H1 (cell line): ENCODE results near the gene CALD1. TPM values are rescaled to one million over a fixed set of nuclear protein-coding genes. Genes with fewer than 3 reads are reported as not detected.
A peak's percentile ranks its signal among the peaks of the same experiment; 100 is the strongest.

Source experiments
- CTCF ChIA-PET: fragments of 300-600 bp; sonication (Branson Sonifier 250); formaldehyde crosslinking; loops from one replicate; lab custom pipeline; 2021; ENCODE audit not compliant: partially characterized antibody; lab: Charles Lee
- POLR2A ChIA-PET: fragments of 300-600 bp; sonication (Branson Sonifier 250); formaldehyde crosslinking; loops from one replicate; lab custom pipeline; 2021; ENCODE audit warnings: inconsistent platforms; ENCODE audit not compliant: partially characterized antibody; lab: Charles Lee
- DNase-seq, 2 experiments: peaks; one replicate each; pipeline versions ENCODE4 v3.0.0 to v3.0.0-alpha.2; 2010 to 2022; ENCODE audit warnings: low spot score in 2 of 2, low read depth in 1 of 2, mixed read lengths in 1 of 2
- FAIRE-seq: peaks from 2 replicates; lab custom pipeline; 2011; peaks lifted over from hg19 to GRCh38; lab: Jason Lieb, UNC
- H2AFZ ChIP-seq: 2 replicates; pipeline ENCODE4 v1.8.1; 2012; ENCODE audit warnings: low read length, inconsistent platforms
- H2AK5ac ChIP-seq: 2 replicates; pipeline ENCODE4 v1.6.1; 2013; ENCODE audit warnings: low read depth, low read length
- H2BK120ac ChIP-seq: replicated peaks from 2 replicates; pipeline ENCODE3; 2013; ENCODE audit warnings: low read depth, low read length, inconsistent platforms
- H2BK12ac ChIP-seq: 2 replicates; pipeline ENCODE4 v1.6.1; 2013; ENCODE audit warnings: low read depth, low read length
- H2BK15ac ChIP-seq: 2 replicates; pipeline ENCODE4 v1.6.1; 2013; ENCODE audit warnings: low read length
- H2BK20ac ChIP-seq: 2 replicates; pipeline ENCODE4 v1.6.1; 2013; ENCODE audit warnings: low read length
- H2BK5ac ChIP-seq: 2 replicates; pipeline ENCODE4 v1.6.1; 2013; ENCODE audit warnings: low read depth, low read length
- H3K14ac ChIP-seq: 2 replicates; pipeline ENCODE4 v1.6.1; 2013; ENCODE audit warnings: inconsistent platforms; ENCODE audit not compliant: insufficient read length
- H3K18ac ChIP-seq: 2 replicates; pipeline ENCODE4 v1.6.1; 2013; ENCODE audit warnings: low read length; ENCODE audit errors: extremely low read depth
- H3K23ac ChIP-seq: 2 replicates; pipeline ENCODE4 v1.6.1; 2013; ENCODE audit warnings: inconsistent platforms; ENCODE audit not compliant: insufficient read length
- H3K23me2 ChIP-seq: 2 replicates; pipeline ENCODE4 v1.6.1; 2013; ENCODE audit warnings: low read depth, low read length
- H3K27ac ChIP-seq: 2 replicates; pipeline ENCODE4 v1.6.1; 2011; ENCODE audit warnings: low read depth, low read length, inconsistent platforms
- H3K27me3 ChIP-seq, 4 experiments: replicated peaks in 1 of 4; 1 replicate in 1 of 4; 2 replicates in 3 of 4; pipeline versions ENCODE4 v1.6.1 to v1.8.1; 2011 to 2013; ENCODE audit warnings: low read length in 3 of 4, mild to moderate bottlenecking in 3 of 4, inconsistent platforms in 2 of 4, mixed read lengths in 2 of 4, moderate library complexity in 1 of 4; ENCODE audit not compliant: control insufficient read depth in 3 of 4, insufficient read depth in 3 of 4; ENCODE audit errors: extremely low read depth in 1 of 4
- H3K36me3 ChIP-seq, 4 experiments: 2 replicates each; pipeline versions ENCODE4 v1.6.1 to v1.8.1; 2011 to 2013; ENCODE audit warnings: mild to moderate bottlenecking in 4 of 4, low read length in 3 of 4, moderate library complexity in 2 of 4, control low read depth in 1 of 4, inconsistent platforms in 1 of 4; ENCODE audit not compliant: insufficient read depth in 4 of 4, control insufficient read depth in 2 of 4
- H3K4ac ChIP-seq: replicated peaks from 2 replicates; pipeline ENCODE3; 2013; ENCODE audit warnings: low read length, low read depth, mixed read lengths, inconsistent platforms; ENCODE audit not compliant: insufficient read length
- H3K4me1 ChIP-seq, 4 experiments: replicated peaks in 1 of 4; 1 replicate in 1 of 4; 2 replicates in 3 of 4; pipeline versions ENCODE4 v1.6.1 to v1.8.1; 2011 to 2013; ENCODE audit warnings: low read length in 3 of 4, inconsistent platforms in 2 of 4, mixed read lengths in 1 of 4; ENCODE audit not compliant: insufficient read depth in 4 of 4, control insufficient read depth in 3 of 4
- H3K4me2 ChIP-seq, 2 experiments: 2 replicates each; pipeline versions ENCODE4 v1.6.1 to v1.8.1; 2011 to 2013; ENCODE audit warnings: low read depth in 2 of 2, low read length in 2 of 2, control low read depth in 1 of 2, inconsistent platforms in 1 of 2, mild to moderate bottlenecking in 1 of 2; ENCODE audit not compliant: insufficient read depth in 1 of 2
- H3K4me3 ChIP-seq, 4 experiments: fragments of 200-600, 300-600 bp in 1 of 4; sonication (generic), shearing (Covaris generic), sonication (Bioruptor Twin) in 1 of 4; 2 replicates each; pipeline versions ENCODE4 v1.5.1 to v1.8.1; 2011 to 2016; ENCODE audit warnings: low read length in 4 of 4, low read depth in 3 of 4, control low read depth in 2 of 4, inconsistent platforms in 2 of 4, mild to moderate bottlenecking in 2 of 4, mixed read lengths in 1 of 4, moderate library complexity in 1 of 4; ENCODE audit not compliant: insufficient read depth in 2 of 4; ENCODE audit errors: extremely low read depth in 1 of 4
- H3K56ac ChIP-seq: replicated peaks from 2 replicates; pipeline ENCODE3; 2013; ENCODE audit warnings: low read depth, mild to moderate bottlenecking, mixed read lengths, low read length, inconsistent platforms; ENCODE audit not compliant: insufficient read length
- H3K79me1 ChIP-seq: 2 replicates; pipeline ENCODE4 v1.6.1; 2013; ENCODE audit warnings: low read depth, low read length, control low read depth
- H3K79me2 ChIP-seq, 2 experiments: 2 replicates each; pipeline versions ENCODE4 v1.6.1 to v1.8.1; 2012 to 2013; ENCODE audit warnings: low read length in 2 of 2, mild to moderate bottlenecking in 2 of 2, inconsistent platforms in 1 of 2; ENCODE audit not compliant: insufficient read depth in 2 of 2, control insufficient read depth in 1 of 2
- H3K9ac ChIP-seq, 4 experiments: replicated peaks in 1 of 4; 1 replicate in 1 of 4; 2 replicates in 3 of 4; pipeline versions ENCODE4 v1.6.1 to v1.8.1; 2011 to 2013; ENCODE audit warnings: low read depth in 3 of 4, low read length in 3 of 4, control low read depth in 2 of 4, mild to moderate bottlenecking in 2 of 4, moderate library complexity in 2 of 4, inconsistent platforms in 1 of 4; ENCODE audit errors: extremely low read depth in 1 of 4
- H3K9me3 ChIP-seq, 2 experiments: 2 replicates each; pipeline versions ENCODE4 v1.6.1 to v1.8.1; 2012 to 2013; ENCODE audit warnings: mild to moderate bottlenecking in 2 of 2, moderate library complexity in 2 of 2, control low read depth in 1 of 2, inconsistent platforms in 1 of 2, low read depth in 1 of 2, low read length in 1 of 2, mixed read lengths in 1 of 2; ENCODE audit not compliant: insufficient read depth in 2 of 2
- H4K20me1 ChIP-seq, 2 experiments: replicated peaks in 1 of 2; 2 replicates each; pipeline versions ENCODE3 to v1.8.1; 2011 to 2013; ENCODE audit warnings: inconsistent platforms in 2 of 2, low read length in 2 of 2, mild to moderate bottlenecking in 1 of 2; ENCODE audit not compliant: insufficient read depth in 2 of 2, control insufficient read depth in 1 of 2
- H4K5ac ChIP-seq: 2 replicates; pipeline ENCODE4 v1.6.1; 2013; ENCODE audit warnings: low read length, low read depth, mixed read lengths, inconsistent platforms; ENCODE audit not compliant: insufficient read length
- H4K8ac ChIP-seq: 2 replicates; pipeline ENCODE4 v1.8.0; 2013; ENCODE audit warnings: mild to moderate bottlenecking, moderate library complexity, low read length, inconsistent platforms; ENCODE audit not compliant: insufficient read depth; ENCODE audit errors: extremely low read depth
- H4K91ac ChIP-seq: replicated peaks from 2 replicates; pipeline ENCODE3; 2013; ENCODE audit warnings: low read length, mixed read lengths, inconsistent platforms; ENCODE audit not compliant: insufficient read length
- BCL11A ChIP-seq, 2 experiments: IDR thresholded peaks; one replicate each; pipeline ENCODE4 v1.6.1; 2011; ENCODE audit warnings: low read depth in 2 of 2, low read length in 2 of 2, mild to moderate bottlenecking in 2 of 2
- CREB1 ChIP-seq: IDR thresholded peaks from 2 replicates; pipeline ENCODE4 v1.6.1; 2012; ENCODE audit warnings: inconsistent platforms
- CTBP2 ChIP-seq: IDR thresholded peaks from 2 replicates; pipeline ENCODE4 v1.7.0; 2011; ENCODE audit warnings: borderline replicate concordance, mild to moderate bottlenecking, moderate library complexity, mixed read lengths, low read length; ENCODE audit not compliant: insufficient read depth, insufficient read length
- CTCF ChIP-seq, 3 experiments: IDR thresholded peaks; 1 replicate in 2 of 3; 2 replicates in 1 of 3; pipeline versions ENCODE4 v1.5.1 to v1.6.1; 2011; ENCODE audit warnings: low read length in 3 of 3, mild to moderate bottlenecking in 3 of 3, inconsistent platforms in 2 of 3, low read depth in 1 of 3, moderate library complexity in 1 of 3; ENCODE audit not compliant: insufficient read depth in 1 of 3; ENCODE audit errors: control extremely low read depth in 1 of 3
- EP300 ChIP-seq, 2 experiments: IDR thresholded peaks; 1 replicate in 1 of 2; 2 replicates in 1 of 2; pipeline ENCODE4 v1.6.1; 2011 to 2012; ENCODE audit warnings: low read depth in 2 of 2, low read length in 2 of 2, mild to moderate bottlenecking in 2 of 2, borderline replicate concordance in 1 of 2, inconsistent platforms in 1 of 2, moderate library complexity in 1 of 2
- POLR2AphosphoS5 ChIP-seq: IDR thresholded peaks from 2 replicates; pipeline ENCODE4 v1.6.1; 2011; ENCODE audit warnings: low read depth, low read length
- POU5F1 ChIP-seq: IDR thresholded peaks from 2 replicates; pipeline ENCODE4 v1.6.1; 2011; ENCODE audit warnings: low read depth, mild to moderate bottlenecking, low read length, moderate library complexity
- RFX5 ChIP-seq: IDR thresholded peaks from 2 replicates; pipeline ENCODE4 v1.6.1; 2011; ENCODE audit warnings: low read depth, low read length, improper control_type of control experiment, borderline replicate concordance
- TAF7 ChIP-seq: optimal IDR thresholded peaks from 2 replicates; pipeline ENCODE3; 2011; ENCODE audit warnings: low read depth, mild to moderate bottlenecking, inconsistent platforms, low read length, moderate library complexity, borderline replicate concordance
- TCF12 ChIP-seq: IDR thresholded peaks from 2 replicates; pipeline ENCODE4 v1.6.1; 2011; ENCODE audit warnings: low read depth, mild to moderate bottlenecking, low read length
- WGBS, 2 experiments: shearing (Covaris generic) in 1 of 2; methylation state at CpG; one replicate each; pipeline versions ENCODE4 v1.1.6 to v1.1.7; 2013 to 2015; ENCODE audit warnings: low lambda C conversion rate in 2 of 2, mixed read lengths in 2 of 2, inconsistent platforms in 1 of 2, low coverage in 1 of 2, missing lambda C conversion rate in 1 of 2; ENCODE audit not compliant: insufficient replicate concordance in 2 of 2, insufficient coverage in 1 of 2, insufficient read length in 1 of 2; ENCODE audit errors: extremely low coverage in 1 of 2, missing lambda C conversion rate in 1 of 2; 5-methylcytosine and 5-hydroxymethylcytosine counted together
- polyA plus RNA-seq, 7 experiments: library from polyadenylated mRNA; depleted of rRNA in 3 of 7; stranded (reverse) in 5 of 7; unstranded in 2 of 7; fragments of >200 nt in 5 of 7; fragments of 200-250 nt in 2 of 7; gene quantifications; 1 replicate in 5 of 7; 2 replicates in 1 of 7; 4 replicates in 1 of 7; pipeline versions ENCODE4 v1.2.1 to v1.2.3, GENCODE V29; 2011 to 2013; ENCODE audit warnings: missing spikeins in 2 of 7, mixed read lengths in 2 of 7
- total RNA-seq: library from RNA; stranded (reverse); fragmentation: NEBNext Ultra II Directional; extraction: Animal tissue kit (Norgen Biotek cat#: 25700); gene quantifications from 2 replicates; pipeline ENCODE4 v1.2.1, GENCODE V29; 2021

The CALD1 gene
- total and polyA plus RNA-seq, 2 of the 8 experiments (the other 6 are each of a cell fraction or from before 2014, with no cell fraction given), result 34.3 to 177 TPM

- POLR2A ChIA-PET, result interaction anchor here (1.3 to 1.8 kb wide), 5 partner anchors 11 to 29 kb away, joined by 3 to 10 read pairs (median 3); partner anchors contain the start of gene CALD1
- no peak overlapping the region for H2AFZ ChIP-seq
- no peaks in the 10 kb centered on the region for H3K36me3 ChIP-seq
- peak overlapping the region; percentile 6 for H2BK120ac ChIP-seq
- no peak overlapping the region for H4K8ac ChIP-seq
- no peak overlapping the region for H2BK5ac ChIP-seq
- H3K27ac ChIP-seq, result no peak overlapping the region
- DNase-seq, result no peak
- H3K4me2 ChIP-seq, result no peak overlapping the region
- H2BK12ac ChIP-seq, result no peak overlapping the region
- no peak overlapping the region for H3K18ac ChIP-seq
- no peaks in the 10 kb centered on the region for H3K79me2 ChIP-seq
- H3K23ac ChIP-seq, result no peak overlapping the region
- no peak overlapping the region for H3K4me3 ChIP-seq
- H3K4ac ChIP-seq, result no peak overlapping the region
- 0 out of 2 replicates have a peak, but pooled peaks cover 2% of the 10 kb centered on the region for H3K23me2 ChIP-seq
- H2AK5ac ChIP-seq, result no peak overlapping the region
- 82% methylated on average over 5 of the region's 5 CpGs; no CpG with 5 or more reads in 1 of the 2 experiments for whole genome bisulfite sequencing, 2 experiments
- no peak overlapping the region for H2BK20ac ChIP-seq
- H4K5ac ChIP-seq, result no peak overlapping the region
- peaks cover 0 to 2% (median 0%) of the 10 kb centered on the region in 4 experiments; a peak in 1 of 7 replicates for H3K4me1 ChIP-seq
- no peak overlapping the region for H3K9ac ChIP-seq
- H2BK15ac ChIP-seq, result no peak overlapping the region
- no peak overlapping the region for H3K56ac ChIP-seq
- FAIRE-seq, result no peak
- no peak overlapping the region for H3K14ac ChIP-seq
- H4K20me1 ChIP-seq, result no peaks in the 10 kb centered on the region
- H3K9me3 ChIP-seq, result no peaks in the 10 kb centered on the region
- CTCF ChIA-PET, result interaction anchor here (0.7 to 4.2 kb wide), 12 partner anchors 9 to 132 kb away, joined by 3 to 18 read pairs (median 3); no protein-coding TSS in a partner anchor
- no peak overlapping the region for H4K91ac ChIP-seq
- no peaks in the 10 kb centered on the region for H3K79me1 ChIP-seq
- H3K27me3 ChIP-seq, result no peaks in the 10 kb centered on the region; a peak in 1 of 7 replicates
- TF ChIP-seq POU5F1 (no peak), CTBP2 (no peak), CREB1 (no peak), CTCF (IDR thresholded peaks at IDR 0.05; ENCODE audit: control extremely low read depth in 1 of 3, insufficient read depth in 1 of 3, low read depth in 1 of 3, low read length in 3 of 3) (no peak), EP300 (IDR thresholded peaks at IDR 0.05; ENCODE audit: borderline replicate concordance in 1 of 2, low read depth in 2 of 2, low read length in 2 of 2) (no peak), RFX5 (no peak), TAF7 (no peak), BCL11A (IDR thresholded peaks at IDR 0.05; ENCODE audit: low read depth in 2 of 2, low read length in 2 of 2) (no peak), POLR2AphosphoS5 (no peak), TCF12 (no peak)
Measured at GRCh38 chr7:134767520-134768168, 11.8 kb upstream of the CALD1 start.
